OCI-LY3 (cell line): Measurements from ENCODE around the gene CAP2.

Source experiments
- EZH2phosphoT487 ChIP-seq: fragments of 200-600 bp; shearing (Covaris generic); IDR thresholded peaks from 2 replicates; pipeline ENCODE4 v1.6.1; 2018; ENCODE audit warnings: antibody characterized with exemption, mixed run types, low read depth
- TF ChIP-seq, protein P1 (sequence below): fragments of 200-600, 300-600 bp; sonication (generic); IDR thresholded peaks from 2 replicates; pipeline ENCODE4 v1.5.1; 2014; ENCODE audit warnings: antibody characterized with exemption, low read length, low read depth

- TF ChIP-seq, protein P1, sequence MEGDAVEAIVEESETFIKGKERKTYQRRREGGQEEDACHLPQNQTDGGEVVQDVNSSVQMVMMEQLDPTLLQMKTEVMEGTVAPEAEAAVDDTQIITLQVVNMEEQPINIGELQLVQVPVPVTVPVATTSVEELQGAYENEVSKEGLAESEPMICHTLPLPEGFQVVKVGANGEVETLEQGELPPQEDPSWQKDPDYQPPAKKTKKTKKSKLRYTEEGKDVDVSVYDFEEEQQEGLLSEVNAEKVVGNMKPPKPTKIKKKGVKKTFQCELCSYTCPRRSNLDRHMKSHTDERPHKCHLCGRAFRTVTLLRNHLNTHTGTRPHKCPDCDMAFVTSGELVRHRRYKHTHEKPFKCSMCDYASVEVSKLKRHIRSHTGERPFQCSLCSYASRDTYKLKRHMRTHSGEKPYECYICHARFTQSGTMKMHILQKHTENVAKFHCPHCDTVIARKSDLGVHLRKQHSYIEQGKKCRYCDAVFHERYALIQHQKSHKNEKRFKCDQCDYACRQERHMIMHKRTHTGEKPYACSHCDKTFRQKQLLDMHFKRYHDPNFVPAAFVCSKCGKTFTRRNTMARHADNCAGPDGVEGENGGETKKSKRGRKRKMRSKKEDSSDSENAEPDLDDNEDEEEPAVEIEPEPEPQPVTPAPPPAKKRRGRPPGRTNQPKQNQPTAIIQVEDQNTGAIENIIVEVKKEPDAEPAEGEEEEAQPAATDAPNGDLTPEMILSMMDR: no peak
- no peak for TF ChIP-seq EZH2phosphoT487
These were observed 62.5 kb downstream of the CAP2 start for GRCh38 chr6:17455919-17456318.
